CD4-positive, alpha-beta T cell treated with Interleukin-2 at 100 ng/mL for 4 hours (primary cell): ENCODE measurements around the gene NEK8.
A peak's percentile ranks its signal among the peaks of the same experiment; 100 is the strongest.
"Not testable (repeated sequence)": the region's sequence is repeated elsewhere in the genome, so short reads cannot be mapped to it uniquely, and the experiment has no call there.

ENCODE experiments used
- DNase-seq: peaks from one replicate; pipeline ENCODE4 v3.0.0-alpha.2; 2020; ENCODE audit warnings: low spot score

The NEK8 gene

DNA sequence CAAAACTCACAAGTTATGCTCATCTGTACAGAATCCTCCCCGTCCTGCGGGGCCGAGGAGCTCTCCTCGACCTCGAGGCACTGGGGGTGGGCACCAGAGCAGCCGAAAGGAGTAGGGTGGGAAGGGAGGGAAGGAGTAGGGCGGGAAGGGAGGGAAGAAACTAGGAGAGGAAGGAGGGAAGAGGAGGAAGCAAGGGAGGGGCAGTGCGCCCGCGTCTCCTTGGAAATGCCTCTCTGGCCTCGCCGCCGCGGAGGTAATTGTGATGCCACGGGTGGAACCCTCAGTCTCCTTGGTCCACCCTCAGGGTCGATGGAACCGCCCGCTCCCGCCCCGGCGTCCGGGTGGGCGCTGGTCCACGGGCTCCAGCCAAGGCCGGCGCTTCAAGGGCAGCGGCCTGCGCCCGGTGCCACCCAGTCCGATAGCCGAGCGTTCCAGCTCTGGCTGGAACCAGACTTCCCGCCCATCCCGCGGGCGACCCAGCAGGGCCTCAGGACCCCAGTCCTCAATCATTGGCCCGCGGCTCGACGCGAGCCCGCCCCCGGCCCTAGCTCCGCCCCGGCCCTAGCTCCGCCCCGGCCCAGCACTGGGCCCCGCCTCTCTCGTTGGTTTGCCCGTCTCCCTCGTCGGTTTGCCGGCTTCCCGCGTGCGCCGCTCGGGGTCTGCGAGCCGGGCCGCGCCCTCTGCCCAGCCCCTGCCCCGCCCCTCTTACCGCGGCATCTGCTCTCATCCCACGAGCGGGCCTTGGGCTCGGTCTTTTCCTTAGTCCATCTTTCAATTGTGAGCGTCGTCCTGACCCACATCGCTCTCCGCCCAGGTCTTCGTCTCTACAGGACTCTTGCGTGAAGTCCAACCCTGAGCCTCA is 17.5 kb upstream of the NEK8 start:
- DNase-seq, result peak; percentile 91

DNA sequence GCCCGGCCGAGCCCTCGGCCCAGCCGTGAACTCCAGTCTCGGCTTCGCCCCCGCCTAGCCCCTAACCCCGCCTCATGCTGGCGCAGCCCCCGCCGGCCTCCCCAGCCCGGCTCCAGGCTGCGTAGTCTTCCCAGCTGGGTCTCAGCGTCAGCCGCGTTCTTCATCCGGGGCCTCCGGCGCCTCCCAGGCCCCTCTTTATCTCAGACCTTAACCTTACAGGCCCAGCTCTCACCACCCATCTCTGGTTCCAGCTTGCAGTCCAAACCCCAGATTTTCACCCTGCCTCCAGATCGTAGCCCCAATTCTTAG is 16.9 kb upstream of the NEK8 start, which contains the start of gene PROCA1:
Gene PROCA1 (minus strand): TSS at position 166 of the 309 bp plus-strand sequence. CDS start 228 bp downstream, outside the sequence.
- no peak for DNase-seq

DNA sequence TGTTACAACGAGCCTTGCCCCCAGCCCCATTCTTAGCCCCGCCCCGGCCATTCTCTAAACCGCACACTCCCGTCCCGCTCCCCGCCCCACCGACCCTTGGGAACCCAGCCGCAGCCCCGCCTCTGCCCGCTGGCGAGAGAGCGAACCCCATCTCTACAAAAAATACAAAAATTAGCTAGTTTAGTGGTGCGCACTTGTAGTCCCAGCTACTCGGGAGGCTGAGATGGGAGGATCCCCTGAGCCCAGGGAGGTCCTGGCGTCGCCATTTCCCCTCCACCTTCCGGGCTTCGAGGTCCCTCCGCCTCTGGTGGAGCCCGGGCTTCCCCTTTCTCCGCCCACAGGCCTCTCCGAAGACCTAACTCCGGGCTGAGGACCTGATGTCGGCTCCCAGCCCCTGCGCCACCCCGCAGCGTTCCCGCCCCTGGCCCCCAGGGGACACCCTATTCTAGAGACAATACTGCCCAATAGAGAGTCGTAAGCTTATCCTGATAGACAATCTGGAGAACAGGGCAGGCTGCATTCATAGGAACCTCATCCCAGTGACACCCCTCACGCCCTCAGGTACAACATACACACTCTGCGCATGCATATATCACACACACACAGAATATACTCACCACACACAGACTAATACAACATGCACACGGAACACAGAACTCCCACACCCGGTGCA is 16.4 kb upstream of the NEK8 start:
- peak; percentile 61 for DNase-seq

DNA sequence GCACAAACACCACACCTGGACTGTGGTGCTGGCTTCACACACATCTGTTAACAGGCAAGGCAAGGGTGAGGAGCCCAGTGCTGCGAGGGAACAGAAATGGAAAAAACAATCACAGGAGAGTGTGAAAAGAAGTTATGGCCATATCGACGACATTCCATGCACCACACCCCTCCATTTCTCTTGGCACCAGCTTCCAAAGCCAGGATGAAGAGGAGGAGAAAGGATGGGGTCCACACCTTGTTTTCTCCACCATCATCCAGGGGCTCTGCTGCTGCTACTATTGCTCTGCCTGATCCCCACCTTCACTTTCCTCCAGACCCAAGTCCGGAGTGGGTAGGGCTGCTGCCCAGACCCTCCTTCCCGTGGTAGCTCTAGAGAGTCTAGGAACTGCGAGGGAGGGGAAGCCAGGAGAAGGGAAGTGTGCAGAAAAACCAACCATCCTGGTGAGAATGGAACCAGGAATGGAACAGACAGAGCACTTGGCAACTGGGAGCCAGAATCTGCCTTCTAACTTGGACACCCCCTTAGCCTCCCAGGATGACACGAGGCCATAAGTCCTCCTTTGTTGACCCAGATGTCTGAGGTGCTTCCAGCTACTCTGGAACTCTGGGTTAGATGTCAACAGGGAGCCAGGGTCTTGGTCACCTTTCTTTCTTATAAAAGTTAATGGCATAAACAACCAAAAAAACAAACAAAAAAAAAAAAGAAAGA is 15.7 kb upstream of the NEK8 start:
- no peak for DNase-seq

DNA sequence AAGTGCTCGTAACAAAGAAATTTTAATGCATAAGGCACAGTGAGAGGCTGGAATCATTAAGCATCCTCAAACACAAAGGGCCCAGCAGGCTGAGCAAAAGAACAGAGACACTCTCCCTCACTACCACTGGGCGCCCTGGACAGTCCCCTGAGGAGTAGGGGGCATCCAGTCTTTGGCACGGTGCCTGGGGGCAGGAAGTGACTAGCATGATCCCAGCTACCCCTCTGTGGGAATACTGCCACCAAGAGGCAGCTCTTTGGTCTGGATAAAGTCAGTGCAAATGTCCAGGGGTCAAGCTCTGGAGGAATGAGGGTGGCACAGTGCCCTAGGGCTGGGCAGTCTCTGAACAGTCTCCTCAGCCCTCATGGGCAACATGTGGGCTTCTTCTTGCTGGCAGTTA is 14.3 kb upstream of the NEK8 start:
- no peak for DNase-seq

DNA sequence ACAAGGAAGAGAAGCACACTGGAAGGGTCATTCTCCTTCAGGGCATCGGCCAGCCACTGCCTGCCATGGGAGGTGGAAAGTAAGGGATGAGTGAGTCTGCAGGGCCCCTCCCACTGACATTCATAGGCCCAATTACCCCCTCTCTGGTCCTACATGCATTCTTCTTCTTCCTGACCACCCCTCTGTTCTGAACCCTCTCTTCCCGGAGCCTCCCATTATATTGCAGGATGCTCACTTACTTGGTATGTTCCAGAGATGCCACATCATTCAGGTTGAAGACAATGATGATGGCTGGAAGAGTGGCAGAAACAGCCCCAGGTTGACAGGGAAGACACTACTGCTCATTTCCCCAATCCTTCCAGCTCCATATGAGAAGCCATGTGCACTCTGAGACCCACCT is 13.4 kb upstream of the NEK8 start:
- DNase-seq, result no peak

DNA sequence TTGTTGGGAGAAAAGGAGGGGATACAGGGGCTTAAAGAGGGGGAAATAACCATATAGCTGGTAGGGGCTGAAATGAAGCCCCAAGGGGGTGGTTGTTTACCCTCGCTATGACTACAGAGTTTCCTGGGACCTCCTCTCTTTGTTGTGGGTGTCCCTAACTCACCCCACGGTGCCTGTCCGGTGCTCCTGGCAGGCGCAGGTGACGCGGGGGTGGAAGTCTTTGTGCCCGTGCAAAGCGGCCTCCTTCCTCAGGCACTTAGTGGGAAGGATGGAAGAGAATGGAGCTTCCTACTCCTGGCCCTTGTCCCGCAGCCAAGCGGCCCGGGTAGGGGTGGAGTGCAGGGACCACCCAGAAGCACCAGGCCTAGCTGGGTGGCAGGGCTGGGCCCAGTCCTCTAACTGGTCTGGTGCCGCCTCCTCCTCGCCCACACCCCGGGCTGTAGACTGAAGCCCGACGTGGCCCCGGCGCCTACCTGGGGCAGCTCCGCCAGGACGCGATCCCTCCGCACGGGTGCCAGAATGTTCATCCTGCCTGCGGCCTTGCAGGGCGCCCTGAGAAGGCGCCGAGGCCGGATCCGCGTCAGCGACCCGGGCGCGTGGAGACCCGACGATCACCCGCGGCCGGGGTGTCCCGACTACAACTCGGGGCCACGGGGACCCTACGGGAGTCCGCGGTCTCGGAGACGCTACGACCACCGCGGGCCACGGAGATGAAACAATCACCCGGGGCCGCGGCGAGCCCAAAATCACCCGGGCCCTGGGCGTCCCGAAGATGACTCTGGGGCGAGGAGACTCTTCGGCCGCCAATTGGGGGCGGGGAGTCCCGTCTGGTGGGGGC is 11.6 kb upstream of the NEK8 start:
- no peak for DNase-seq

DNA sequence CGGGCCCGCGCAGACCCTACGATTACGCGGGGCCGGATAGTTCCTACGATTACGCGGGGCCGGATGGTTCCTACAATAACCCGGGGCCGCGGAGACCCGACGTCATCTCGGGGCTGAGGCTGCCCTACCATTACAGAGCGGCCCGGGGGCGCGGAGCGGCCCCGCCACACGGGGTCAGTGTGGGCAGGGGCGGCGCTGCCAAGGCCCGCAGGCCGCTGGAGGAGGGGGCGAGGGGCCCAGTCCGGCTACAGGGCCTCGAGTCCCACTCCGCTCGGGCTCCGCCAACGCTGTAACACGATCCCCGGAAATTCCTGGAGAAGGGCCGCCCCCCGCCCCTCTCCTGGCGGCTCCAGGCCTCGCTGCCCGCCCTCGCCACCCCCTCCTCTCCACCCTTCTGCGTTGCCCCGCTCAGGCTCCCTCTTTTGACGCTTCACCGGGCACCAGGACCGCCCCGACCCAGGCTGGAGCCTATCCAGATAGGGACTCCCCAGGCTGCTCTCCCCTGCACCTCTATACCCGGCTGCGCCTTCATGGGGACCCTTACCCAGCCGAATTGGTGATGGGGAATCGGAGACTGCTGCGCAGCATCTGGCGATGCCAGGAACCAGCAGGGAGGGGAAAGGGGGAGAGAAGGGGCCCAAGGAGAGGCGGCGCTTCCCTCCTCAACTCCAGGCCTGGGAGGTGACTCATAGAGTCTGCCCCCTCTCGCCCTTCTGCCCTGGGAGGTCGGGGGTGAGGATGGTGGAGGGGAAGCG is 10.8 kb upstream of the NEK8 start, which contains the start of gene RAB34:
Gene RAB34 (minus strand): TSS at position 291 of the 755 bp plus-strand sequence. CDS start 602 bp downstream, outside the sequence.
- no peak for DNase-seq

DNA sequence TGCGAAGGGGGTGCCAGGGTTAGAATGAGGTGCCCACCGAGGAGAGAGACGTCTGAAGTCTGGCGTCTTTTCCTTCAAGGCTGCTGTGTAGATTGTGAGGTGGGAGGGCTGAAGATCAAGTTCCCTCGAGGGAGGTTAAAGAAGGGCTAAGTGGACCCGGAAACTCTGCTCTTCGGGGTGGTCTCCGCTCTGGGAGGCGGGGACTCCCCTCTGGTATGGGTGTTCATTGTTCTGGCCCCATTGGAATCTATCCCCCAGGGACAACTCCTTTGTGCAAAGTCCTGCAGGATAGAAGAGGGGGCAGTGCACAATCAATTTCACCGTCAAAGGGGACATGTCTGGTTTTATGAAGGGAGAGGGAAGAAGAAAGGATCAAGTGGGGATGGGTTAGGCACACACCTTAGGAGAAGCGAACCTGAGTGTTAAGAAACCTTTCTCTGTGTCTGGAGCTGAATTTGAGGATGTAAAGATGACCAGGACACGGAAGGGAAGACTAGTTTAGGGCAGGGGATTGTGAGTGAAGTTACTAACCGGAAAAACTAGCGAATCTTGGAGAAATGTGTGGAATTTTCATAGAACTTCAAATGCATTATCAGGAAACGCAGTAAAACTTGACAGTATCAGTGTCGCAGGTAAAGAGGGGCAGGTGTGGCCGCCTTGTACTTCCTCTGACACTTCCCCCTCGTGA is 10.1 kb upstream of the NEK8 start:
- DNase-seq, result no peak

DNA sequence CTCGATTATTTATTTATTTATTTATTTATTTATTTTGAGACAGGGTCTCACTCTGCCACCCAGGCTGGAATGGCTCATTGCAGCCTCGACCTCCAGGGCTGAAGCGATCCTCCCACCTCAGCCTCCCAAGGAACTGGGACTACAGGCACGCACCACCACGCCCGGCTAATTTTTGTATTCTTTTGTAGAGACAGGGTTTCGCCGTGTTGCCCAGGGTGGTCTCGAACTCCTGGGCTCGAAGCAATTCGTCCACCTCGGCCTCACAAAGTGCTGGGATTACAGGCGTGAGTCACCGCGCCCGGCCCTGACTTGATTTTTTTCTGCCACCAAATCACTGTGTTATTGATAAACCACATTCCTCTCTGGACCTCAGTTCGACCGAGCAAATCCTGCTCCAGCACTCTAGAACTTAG is 9.6 kb upstream of the NEK8 start:
- DNase-seq, result no peak

DNA sequence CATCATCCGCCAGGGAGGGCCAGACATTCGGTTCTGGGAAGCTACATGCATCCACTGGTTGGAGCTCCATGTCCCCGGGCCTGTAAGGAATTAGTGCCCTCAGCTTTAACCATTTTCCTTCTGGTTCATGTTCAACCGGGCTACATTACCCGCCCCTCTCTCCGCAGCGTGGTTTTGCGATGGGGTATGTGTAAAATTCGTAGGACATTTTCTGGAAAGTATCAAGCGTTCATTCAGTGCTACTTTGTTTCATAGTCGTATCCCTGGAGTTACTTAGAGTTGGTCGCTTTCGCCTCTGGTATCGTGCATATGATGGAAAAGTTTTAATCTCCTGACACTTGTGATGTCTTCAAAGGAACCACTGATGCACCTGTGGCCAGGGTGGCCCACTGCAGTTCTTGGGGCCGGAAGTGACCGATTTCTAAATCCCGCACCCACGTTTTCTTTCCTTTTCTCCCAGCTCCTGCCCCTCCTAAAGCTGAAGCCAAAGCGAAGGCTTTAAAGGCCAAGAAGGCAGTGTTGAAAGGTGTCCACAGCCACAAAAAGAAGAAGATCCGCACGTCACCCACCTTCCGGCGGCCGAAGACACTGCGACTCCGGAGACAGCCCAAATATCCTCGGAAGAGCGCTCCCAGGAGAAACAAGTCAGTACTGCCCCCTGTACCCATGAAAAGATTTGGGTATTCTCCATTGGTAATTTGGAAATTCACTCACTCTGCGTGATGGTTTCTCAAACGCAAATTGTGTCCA is 8.2 kb upstream of the NEK8 start:
- DNase-seq, result no peak

DNA sequence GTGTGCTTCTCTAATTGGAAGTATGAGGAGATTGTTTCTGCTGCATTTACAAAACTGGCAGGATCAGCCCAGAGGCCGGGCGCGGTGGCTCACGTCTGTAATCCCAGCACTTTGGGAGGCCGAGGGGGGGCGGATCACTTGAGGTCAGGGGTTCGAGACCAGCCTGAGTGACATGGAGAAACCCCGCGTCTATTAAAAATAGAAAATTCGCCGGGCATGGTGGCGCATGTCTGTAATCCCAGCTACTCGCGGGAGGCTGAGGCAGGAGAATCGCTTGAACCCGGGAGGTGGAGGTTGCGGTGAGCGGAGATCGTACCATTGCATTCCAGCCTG is 7.6 kb upstream of the NEK8 start:
- not testable (repeated sequence) for DNase-seq

DNA sequence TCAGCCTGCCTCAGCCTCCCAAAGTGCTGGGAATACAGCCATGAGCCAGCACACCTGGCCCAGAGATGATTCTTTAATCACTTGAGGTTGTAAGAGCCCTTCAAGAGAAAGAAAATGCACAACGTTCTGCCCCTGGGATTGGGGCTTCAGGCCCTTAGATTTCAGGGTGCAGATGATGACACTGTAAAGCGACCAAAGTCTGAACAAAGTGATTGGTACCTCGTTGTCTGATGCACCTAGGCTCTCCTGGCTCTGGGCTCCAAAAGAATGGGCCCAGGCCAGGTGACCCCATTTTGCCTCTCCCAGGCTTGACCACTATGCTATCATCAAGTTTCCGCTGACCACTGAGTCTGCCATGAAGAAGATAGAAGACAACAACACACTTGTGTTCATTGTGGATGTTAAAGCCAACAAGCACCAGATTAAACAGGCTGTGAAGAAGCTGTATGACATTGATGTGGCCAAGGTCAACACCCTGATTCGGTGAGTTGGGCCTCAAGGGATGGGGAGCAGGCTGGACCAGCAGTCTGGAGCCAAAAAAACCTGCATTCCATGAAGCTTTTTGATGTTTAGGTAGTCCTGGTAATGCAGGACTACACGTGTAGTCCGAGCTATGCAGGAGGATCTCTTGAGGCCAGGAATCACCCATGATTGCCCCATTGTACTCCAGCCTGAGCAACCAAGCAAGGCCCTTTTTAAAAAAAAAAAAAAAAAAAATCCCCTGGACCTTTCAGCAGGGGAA is 6.0 kb upstream of the NEK8 start:
- no peak for DNase-seq

DNA sequence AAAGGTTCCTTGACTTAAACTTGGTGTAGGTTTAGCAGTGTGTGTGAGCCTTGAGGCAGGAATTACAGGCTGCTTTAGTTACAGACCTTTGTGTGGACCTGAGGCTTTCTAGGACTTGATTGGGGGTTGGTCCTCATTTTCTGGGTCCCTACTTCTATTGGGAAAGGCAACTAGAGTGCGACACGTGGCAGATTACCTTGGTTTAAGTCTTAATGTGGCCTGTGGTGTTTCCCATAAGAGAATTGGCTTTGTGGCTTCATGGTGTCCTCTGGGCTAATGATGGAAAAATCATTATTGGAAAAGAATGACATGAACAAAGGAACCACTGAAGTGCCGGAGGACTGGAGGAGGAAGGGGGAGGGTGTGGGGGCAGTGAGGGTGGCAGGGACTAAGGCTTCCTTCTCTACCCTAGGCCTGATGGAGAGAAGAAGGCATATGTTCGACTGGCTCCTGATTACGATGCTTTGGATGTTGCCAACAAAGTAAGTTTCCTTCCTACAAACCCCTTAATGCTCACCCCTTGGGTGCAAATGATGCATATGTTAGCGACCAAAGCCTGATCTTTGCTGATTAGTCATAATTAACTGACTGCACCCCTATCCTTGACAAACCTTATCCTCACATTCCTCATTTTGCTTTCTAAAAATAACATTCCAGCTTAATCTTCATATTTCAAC is 5.3 kb upstream of the NEK8 start:
- DNase-seq, result no peak

DNA sequence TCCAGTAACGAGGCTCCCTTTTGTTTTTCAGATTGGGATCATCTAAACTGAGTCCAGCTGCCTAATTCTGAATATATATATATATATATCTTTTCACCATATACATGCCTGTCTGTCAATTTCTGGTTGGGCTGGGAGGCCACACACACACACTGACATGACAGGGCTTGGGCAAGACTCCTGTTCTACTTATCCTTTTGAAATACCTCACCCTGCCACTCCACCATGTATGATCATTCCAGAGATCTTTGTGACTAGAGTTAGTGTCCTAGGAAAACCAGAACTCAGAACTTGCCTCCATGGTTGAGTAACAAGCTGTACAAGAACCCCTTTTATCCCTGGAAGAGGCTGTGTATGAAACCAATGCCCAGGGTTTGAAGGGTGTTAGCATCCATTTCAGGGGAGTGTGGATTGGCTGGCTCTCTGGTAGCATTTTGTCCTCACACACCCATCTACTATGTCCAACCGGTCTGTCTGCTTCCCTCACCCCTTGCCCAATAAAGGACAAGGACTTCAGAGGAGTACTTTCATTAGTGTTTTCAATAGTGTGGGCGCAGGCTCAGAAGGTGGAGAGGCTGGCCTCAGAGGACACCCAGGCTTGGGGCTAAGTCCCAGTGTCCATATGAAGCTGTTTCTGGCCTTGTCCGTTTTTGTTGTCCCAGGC is 4.6 kb upstream of the NEK8 start:
- not testable (repeated sequence) for DNase-seq

DNA sequence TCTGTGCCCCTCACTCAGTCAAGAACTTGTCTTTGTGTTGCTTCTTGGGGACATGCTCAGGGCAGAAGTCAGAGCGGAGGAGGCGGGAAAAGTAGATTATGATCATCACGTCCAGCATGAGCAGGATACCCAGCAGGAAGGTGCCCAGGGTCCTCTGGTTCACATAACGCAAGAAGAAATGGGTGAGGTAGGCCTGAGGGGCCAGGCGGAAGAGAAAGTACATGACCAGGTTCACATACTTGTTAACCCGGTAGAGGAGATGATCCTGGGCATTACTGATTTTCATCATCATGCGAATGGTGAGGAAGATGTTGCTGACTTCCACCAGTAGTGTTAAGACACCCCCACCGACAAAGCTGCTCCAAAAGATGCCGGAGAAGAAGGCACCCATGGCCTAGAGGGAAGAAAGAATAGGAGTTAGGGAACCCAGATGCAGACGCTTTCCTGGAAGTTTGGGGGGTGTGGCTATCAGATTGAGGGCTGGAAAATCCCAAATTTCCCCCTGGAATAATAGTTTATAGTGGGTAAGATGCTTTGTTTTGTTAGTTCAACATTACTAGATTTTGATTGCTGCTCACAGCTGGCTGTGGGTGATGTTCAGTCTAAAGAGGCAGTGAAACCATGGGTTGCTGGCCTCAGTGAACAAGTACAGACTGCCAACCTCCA is 4.0 kb upstream of the NEK8 start:
- no peak for DNase-seq

DNA sequence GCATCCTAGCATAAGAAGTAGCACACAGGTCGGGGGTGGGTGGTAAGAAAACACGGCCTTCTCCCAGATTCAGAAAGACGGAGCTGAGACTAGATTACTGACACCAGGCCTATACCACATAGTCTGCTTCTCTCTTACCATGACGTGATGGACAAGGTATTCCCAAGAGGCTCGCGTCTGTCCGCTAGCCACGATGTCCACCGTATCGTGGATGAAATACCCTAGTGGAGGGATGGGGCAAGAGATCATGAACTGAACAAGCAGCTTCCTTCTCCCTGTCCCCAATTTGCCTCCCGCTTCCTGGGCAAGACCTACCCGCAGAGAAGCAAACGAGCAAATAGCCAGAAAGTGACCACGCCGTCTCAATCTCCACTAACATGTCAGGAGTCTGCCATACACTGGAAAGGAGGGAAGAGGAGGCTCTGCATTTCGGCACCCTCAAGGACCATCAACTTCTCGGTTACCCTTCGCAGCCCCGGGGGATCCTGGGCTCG is 3.4 kb upstream of the NEK8 start:
- no peak for DNase-seq
